ENCODE results near the gene ANG.

DNA sequence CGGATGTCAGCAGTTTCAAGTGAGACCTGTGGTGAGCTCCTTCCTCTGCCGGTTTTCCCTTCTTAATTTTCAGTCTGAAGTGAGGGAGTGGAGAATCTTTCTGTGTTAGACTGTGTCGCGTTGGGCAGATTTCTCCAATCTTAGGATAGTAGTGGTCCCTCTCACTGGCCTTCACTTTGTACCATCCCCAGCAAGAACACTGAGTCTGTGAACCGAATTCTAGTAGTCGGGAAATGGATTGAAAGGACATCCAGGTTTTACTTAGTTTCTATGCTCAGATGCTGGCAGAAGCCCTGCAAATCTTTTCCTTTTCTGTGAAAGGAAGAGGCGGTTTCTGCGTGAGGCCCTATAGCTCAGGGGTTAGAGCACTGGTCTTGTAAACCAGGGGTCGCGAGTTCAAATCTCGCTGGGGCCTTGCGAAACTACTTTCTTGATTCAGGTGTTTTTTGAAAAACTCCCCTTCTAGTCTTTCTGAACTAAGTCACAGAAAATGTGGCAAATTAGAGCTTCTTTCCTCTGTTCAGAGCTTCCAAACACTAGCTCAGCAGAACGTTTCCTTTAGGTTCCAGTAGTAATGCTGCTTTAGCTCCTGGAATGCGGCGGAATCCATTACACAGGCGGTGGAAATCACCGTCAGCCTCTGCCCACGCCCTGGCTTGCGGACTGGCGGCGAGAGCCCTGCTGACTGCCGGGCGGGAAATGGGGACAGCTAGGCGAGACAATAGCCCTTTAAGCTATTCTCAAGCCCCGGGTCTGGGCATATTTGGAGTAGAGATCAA, 7.0 kb upstream of the ANG start:
- TF ChIP-seq, protein P1, sequence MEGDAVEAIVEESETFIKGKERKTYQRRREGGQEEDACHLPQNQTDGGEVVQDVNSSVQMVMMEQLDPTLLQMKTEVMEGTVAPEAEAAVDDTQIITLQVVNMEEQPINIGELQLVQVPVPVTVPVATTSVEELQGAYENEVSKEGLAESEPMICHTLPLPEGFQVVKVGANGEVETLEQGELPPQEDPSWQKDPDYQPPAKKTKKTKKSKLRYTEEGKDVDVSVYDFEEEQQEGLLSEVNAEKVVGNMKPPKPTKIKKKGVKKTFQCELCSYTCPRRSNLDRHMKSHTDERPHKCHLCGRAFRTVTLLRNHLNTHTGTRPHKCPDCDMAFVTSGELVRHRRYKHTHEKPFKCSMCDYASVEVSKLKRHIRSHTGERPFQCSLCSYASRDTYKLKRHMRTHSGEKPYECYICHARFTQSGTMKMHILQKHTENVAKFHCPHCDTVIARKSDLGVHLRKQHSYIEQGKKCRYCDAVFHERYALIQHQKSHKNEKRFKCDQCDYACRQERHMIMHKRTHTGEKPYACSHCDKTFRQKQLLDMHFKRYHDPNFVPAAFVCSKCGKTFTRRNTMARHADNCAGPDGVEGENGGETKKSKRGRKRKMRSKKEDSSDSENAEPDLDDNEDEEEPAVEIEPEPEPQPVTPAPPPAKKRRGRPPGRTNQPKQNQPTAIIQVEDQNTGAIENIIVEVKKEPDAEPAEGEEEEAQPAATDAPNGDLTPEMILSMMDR (IDR thresholded peaks at IDR 0.05; ENCODE audit: low read length) = no peak
- no peak for TF ChIP-seq EZH2 (IDR thresholded peaks at IDR 0.05; ENCODE audit: borderline replicate concordance, low read length)
